ENCODE results near the gene SYT11.

- no peak for TF ChIP-seq CTCF (IDR thresholded peaks at IDR 0.05; ENCODE audit: low read depth, low read length, missing input control)
- no peak for TF ChIP-seq GABPA (IDR thresholded peaks at IDR 0.05 in 1 of 2, conservative IDR thresholded peaks at IDR 0.05 in 1 of 2)
- no peak for TF ChIP-seq SP1 (IDR thresholded peaks at IDR 0.05)
- TF ChIP-seq JUND (IDR thresholded peaks at IDR 0.05), result no peak
- no peak for TF ChIP-seq HNF4A (conservative IDR thresholded peaks at IDR 0.05)
- TF ChIP-seq YY1 (IDR thresholded peaks at IDR 0.05), result no peak
- TF ChIP-seq REST (IDR thresholded peaks at IDR 0.05), result no peak
- no peak for TF ChIP-seq ZBTB33 (IDR thresholded peaks at IDR 0.05)
Measured at GRCh38 chr1:155932487-155932886, 73.1 kb downstream of the SYT11 start.
